ENCODE measurements around the gene RASSF5. TPM values are rescaled to one million over a fixed set of nuclear protein-coding genes. Genes with fewer than 3 reads are reported as not detected.

Gene RASSF5
- total RNA-seq, 1 experiment from 2014 or later: 27.2 TPM

DNA sequence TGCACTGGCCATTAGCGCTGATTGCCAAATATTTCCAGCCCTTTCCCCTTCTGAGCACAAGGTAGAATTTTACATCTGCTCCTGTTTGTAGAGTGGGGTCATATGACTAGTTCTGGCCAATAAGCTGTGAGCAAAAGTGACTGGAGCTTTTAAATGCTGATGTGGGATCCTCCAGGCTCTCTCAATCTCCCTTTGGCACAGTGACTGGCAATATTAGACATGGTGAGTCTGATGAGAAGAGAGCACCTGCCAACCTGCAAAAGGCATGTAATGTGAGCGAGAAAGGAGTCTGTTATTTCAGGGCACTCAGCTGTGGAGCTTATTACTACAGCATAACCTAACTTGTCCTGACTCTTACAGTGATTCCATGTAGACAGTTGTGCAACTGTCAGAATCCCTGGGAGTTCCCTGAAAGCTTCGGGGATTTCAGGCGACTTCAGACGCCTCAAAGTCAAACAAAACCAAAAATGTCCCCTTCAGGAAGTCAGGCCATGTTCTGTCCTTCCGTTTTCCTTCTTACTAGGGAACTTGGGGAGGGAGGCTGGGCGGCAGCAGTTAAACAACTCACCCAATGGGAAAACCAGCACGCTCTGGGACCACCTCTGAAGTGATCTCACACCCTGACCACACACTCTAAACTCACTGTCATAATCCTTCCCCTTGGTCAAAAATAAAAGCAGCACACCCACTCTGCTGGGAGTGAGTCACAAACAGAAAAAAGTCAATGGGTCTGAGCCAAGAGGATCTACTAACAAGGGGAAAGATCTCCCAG is 3.6 kb upstream of the RASSF5 start:
- H3K4me3 ChIP-seq (ENCODE audit: low read length): no peak overlapping the region
- H3K4me1 ChIP-seq (ENCODE audit: low read length): no peaks in the 10 kb centered on the region
- H3K4me2 ChIP-seq (ENCODE audit: low read depth, low read length, poor library complexity, severe bottlenecking): no peak overlapping the region
- no peaks in the 10 kb centered on the region for H3K9me3 ChIP-seq (ENCODE audit: low read length)
- H2AFZ ChIP-seq (ENCODE audit: low read length): no peak overlapping the region
- H3K9ac ChIP-seq (ENCODE audit: low read length): no peak overlapping the region
- DNase-seq: peak; percentile 42
- no peaks in the 10 kb centered on the region for H3K27me3 ChIP-seq (ENCODE audit: low read length)
- no peaks in the 10 kb centered on the region for H4K20me1 ChIP-seq (ENCODE audit: insufficient read depth, low read depth, low read length)
- peaks cover under 1% of the 10 kb centered on the region; the same call in 1 of the 2 replicates for H3K36me3 ChIP-seq (ENCODE audit: insufficient read depth, low read length)
- no peak overlapping the region for H3K27ac ChIP-seq (ENCODE audit: low read length)
- H3K9me2 ChIP-seq (replicated peaks; ENCODE audit: insufficient read depth, low read length): no peaks in the 10 kb centered on the region
- H3K79me2 ChIP-seq (ENCODE audit: low read length): no peaks in the 10 kb centered on the region

DNA sequence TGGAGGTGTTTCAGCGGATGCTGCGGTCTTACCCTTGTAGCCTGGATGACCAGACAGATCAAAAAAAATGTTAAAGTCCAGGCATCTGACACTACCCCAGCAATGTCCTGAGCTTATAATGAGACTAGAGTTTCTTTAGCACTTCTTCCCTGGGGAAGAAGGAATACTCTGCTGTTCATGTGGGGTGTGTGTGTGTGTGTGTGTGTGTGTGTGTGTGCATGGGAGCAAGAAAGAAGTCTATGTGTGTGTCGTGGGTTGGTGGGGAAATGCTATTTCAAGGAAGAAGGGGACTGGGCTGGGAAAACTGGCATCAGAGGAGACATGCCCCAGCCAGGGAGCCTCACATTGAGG is 3.0 kb upstream of the RASSF5 start:
- H3K9ac ChIP-seq (ENCODE audit: low read length): no peak overlapping the region
- H3K4me1 ChIP-seq (ENCODE audit: low read length): no peaks in the 10 kb centered on the region
- H3K9me2 ChIP-seq (replicated peaks; ENCODE audit: insufficient read depth, low read length): no peaks in the 10 kb centered on the region
- H3K9me3 ChIP-seq (ENCODE audit: low read length): no peaks in the 10 kb centered on the region
- H3K79me2 ChIP-seq (ENCODE audit: low read length): no peaks in the 10 kb centered on the region
- H2AFZ ChIP-seq (ENCODE audit: low read length): no peak overlapping the region
- H3K27ac ChIP-seq (ENCODE audit: low read length): no peak overlapping the region
- H3K4me3 ChIP-seq (ENCODE audit: low read length): no peak overlapping the region
- no peaks in the 10 kb centered on the region for H4K20me1 ChIP-seq (ENCODE audit: insufficient read depth, low read depth, low read length)
- H3K36me3 ChIP-seq (ENCODE audit: insufficient read depth, low read length): no peaks in the 10 kb centered on the region
- H3K27me3 ChIP-seq (ENCODE audit: low read length): no peaks in the 10 kb centered on the region
- no peak overlapping the region for H3K4me2 ChIP-seq (ENCODE audit: low read depth, low read length, poor library complexity, severe bottlenecking)
- no peak for DNase-seq

DNA sequence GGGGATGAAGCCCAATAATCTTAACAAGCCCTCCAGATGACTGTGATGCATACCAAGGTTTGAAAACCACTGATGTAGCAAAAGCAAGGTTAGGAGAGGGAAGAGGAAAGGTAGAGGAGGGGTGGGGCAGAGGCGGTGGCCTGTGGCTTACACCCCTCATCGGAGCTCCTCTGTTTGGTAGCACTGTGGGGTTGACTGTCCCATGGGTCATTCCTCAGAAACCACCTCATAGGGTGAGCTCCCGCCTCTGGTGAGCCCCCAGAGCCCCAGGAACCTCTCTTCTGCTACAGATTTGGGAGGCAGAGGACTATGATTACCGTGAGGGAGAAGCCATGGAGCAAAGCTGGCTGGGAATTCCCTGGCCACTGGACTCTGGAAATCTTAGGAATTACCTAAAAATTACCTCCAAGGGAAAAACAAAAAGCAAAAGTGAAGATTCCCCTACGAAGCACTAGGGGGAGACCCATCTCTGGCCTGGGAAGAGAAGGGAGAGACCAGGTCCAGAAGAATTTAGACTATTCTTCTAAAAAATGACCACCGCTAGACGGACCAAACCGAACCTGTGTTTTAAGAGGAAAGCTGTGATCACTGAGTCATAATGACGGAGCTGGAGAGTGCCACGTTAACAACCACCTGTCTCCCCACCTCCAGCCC is 1.5 kb upstream of the RASSF5 start:
- Histone ChIP-seq H3K4me2 (ENCODE audit: low read depth, low read length, poor library complexity, severe bottlenecking) (no peak overlapping the region), H3K36me3 (ENCODE audit: insufficient read depth, low read length) (no peaks in the 10 kb centered on the region), H3K9ac (ENCODE audit: low read length) (no peak overlapping the region), H3K9me3 (ENCODE audit: low read length) (no peaks in the 10 kb centered on the region), H3K79me2 (ENCODE audit: low read length) (no peaks in the 10 kb centered on the region), H3K9me2 (replicated peaks; ENCODE audit: insufficient read depth, low read length) (no peaks in the 10 kb centered on the region), H3K4me3 (ENCODE audit: low read length) (no peak overlapping the region), H3K4me1 (ENCODE audit: low read length) (no peaks in the 10 kb centered on the region), H3K27ac (ENCODE audit: low read length) (no peak overlapping the region), H2AFZ (ENCODE audit: low read length) (no peak overlapping the region), H4K20me1 (ENCODE audit: insufficient read depth, low read depth, low read length) (no peaks in the 10 kb centered on the region), H3K27me3 (ENCODE audit: low read length) (no peaks in the 10 kb centered on the region)
- peak; percentile 50 for DNase-seq

DNA sequence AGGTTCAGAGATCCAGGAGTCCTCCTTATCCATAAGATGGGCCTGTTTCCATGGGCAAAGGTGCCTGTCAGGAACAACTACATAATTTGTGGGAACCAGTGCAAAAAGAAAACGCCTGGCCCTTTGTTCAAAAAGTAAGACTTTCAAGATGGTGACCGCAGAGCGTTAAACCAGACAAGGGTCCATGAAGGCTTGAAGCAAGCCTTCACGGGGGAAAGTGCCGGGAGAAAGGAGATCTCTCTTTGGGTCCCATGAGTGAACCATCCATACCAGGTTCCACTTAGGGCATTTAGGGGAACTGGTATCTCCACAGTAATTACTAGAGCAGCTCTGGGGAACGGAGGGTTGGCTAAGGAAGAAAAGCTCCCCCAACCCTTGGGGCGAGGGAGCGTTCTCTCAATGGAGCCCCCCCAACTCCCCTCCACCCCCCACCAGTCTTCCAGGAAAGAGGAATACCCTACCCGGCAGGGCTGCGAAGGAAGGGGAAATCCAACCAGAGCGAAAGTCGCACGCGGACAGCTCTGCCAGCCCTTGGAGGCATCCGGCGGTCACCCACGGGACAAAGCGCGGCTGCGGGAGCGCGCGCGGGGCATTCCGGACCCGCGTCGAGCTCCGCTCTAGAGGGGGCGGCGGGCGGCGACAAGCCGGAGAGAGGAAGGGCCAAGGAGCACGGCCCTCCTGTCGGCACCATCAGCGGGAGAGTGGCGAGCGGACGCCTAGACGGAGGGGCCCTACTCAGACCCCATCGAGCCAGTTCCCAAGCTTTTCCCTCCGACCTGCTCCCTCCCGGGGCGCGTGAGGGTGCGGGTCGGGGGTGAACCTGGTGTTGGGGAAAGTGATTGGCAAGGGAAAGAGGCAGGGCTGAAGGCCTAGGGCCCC is 687 bp upstream of the RASSF5 start:
- Histone ChIP-seq H3K4me2 (ENCODE audit: low read depth, low read length, poor library complexity, severe bottlenecking) (peak overlapping the region; percentile 30), H3K4me1 (ENCODE audit: low read length) (no peaks in the 10 kb centered on the region), H3K9me2 (replicated peaks; ENCODE audit: insufficient read depth, low read length) (no peaks in the 10 kb centered on the region), H3K9ac (ENCODE audit: low read length) (no peak overlapping the region), H3K27ac (ENCODE audit: low read length) (no peak overlapping the region), H3K79me2 (ENCODE audit: low read length) (no peaks in the 10 kb centered on the region), H3K9me3 (ENCODE audit: low read length) (no peaks in the 10 kb centered on the region), H3K36me3 (ENCODE audit: insufficient read depth, low read length) (no peaks in the 10 kb centered on the region), H4K20me1 (ENCODE audit: insufficient read depth, low read depth, low read length) (no peaks in the 10 kb centered on the region), H3K4me3 (ENCODE audit: low read length) (no peak overlapping the region), H3K27me3 (ENCODE audit: low read length) (no peaks in the 10 kb centered on the region), H2AFZ (ENCODE audit: low read length) (no peak overlapping the region)
- no peak for DNase-seq

DNA sequence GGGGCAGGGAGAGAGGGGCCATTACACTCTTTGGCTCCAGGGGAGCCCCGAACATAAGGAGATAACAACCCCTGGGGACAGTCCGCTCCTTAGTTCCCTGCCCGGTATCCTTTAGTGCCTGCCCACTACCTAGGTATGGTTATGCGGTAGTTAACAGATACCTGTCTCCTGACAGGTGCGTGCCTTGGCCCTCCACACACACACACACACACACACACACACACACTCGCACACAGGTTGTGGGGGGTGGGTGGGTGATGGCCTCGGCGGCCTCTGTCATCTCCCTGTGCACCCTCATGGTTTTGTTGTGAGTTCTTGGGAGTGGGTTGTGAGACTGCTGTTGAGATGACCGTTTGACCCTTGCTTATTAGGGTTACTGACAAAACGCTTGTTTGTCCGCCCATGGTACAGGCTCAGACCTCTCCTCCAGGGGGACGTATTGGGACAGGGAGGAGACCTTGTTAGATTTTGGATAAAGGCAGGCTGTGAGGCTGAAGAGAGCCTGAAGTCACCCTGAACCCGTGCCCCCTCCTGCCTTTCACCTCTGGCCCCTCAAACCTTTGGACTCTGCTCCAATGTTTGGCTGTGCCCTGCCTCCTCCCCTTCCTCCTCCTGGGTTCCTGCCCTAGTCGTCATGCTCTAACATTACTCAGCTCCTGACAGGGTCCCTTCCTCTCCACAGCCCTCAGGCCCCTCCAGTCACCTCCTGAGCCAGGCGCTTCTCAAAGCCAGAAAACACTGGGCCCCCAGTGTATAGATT is 979 bp downstream of the RASSF5 start:
- Histone ChIP-seq H2AFZ (ENCODE audit: low read length) (no peak overlapping the region), H3K4me2 (ENCODE audit: low read depth, low read length, poor library complexity, severe bottlenecking) (no peak overlapping the region), H3K36me3 (ENCODE audit: insufficient read depth, low read length) (no peaks in the 10 kb centered on the region), H3K9me3 (ENCODE audit: low read length) (no peaks in the 10 kb centered on the region), H3K79me2 (ENCODE audit: low read length) (no peaks in the 10 kb centered on the region), H3K4me1 (ENCODE audit: low read length) (no peaks in the 10 kb centered on the region), H3K9me2 (replicated peaks; ENCODE audit: insufficient read depth, low read length) (no peaks in the 10 kb centered on the region), H3K9ac (ENCODE audit: low read length) (no peak overlapping the region), H3K4me3 (ENCODE audit: low read length) (no peak overlapping the region), H3K27me3 (ENCODE audit: low read length) (no peaks in the 10 kb centered on the region), H4K20me1 (ENCODE audit: insufficient read depth, low read depth, low read length) (no peaks in the 10 kb centered on the region), H3K27ac (ENCODE audit: low read length) (no peak overlapping the region)
- DNase-seq: no peak

DNA sequence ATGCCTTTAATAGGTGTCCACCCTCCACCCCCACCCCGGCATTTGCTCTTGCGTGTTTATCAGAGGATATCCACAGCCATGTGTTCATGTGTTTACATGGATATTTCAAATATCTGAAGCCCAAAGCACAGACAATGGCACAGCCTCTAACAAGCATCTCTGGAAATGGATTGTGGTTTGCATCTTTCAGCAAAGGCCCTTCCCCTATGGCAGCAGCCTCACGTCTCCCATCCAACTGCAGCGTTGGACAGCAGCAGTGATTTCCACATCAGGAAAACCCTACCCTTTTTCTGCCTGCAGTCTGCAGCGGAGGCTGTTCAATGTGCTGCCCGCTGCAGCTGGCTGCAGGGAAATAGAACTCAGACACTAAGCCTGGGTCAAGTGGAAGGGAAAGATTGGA is 1.6 kb downstream of the RASSF5 start:
- Histone ChIP-seq H3K4me1 (ENCODE audit: low read length) (no peaks in the 10 kb centered on the region), H3K9me2 (replicated peaks; ENCODE audit: insufficient read depth, low read length) (no peaks in the 10 kb centered on the region), H3K36me3 (ENCODE audit: insufficient read depth, low read length) (no peaks in the 10 kb centered on the region), H3K9ac (ENCODE audit: low read length) (no peak overlapping the region), H3K27ac (ENCODE audit: low read length) (no peak overlapping the region), H3K4me2 (ENCODE audit: low read depth, low read length, poor library complexity, severe bottlenecking) (no peak overlapping the region), H3K4me3 (ENCODE audit: low read length) (no peak overlapping the region), H4K20me1 (ENCODE audit: insufficient read depth, low read depth, low read length) (no peaks in the 10 kb centered on the region), H3K27me3 (ENCODE audit: low read length) (no peaks in the 10 kb centered on the region), H2AFZ (ENCODE audit: low read length) (no peak overlapping the region), H3K79me2 (ENCODE audit: low read length) (no peaks in the 10 kb centered on the region), H3K9me3 (ENCODE audit: low read length) (no peaks in the 10 kb centered on the region)
- no peak for DNase-seq

DNA sequence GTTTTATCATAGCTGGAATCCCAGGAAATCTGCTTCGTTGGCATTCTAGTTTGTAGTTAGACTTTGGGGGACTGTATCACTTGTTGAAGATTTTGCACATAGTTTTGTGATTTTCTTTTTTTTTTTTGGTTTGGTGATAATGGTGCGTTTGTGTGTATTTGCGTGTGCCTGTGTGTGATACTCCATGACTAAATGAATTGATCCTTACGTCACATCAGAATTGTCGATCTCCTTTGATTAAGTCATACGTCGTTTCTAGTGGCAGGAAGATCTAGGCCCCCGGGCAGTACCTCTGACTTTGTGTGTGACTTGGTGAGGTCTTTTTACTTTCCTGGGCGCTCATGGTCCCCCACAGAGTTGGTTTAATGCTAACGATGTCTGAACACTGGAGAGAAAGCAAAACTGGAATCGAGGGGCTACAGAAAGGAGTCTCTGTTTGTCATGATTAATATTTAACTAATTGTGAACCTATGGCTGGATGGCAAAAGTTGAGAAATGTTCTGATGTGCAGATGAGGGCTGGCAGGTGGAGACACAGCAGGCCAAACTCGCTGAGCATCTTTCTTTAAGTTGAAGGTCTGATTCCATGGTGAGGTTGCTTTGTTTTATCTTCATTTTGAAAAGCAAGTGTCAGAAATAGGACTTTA is 2.4 kb downstream of the RASSF5 start:
- no peak overlapping the region for H2AFZ ChIP-seq (ENCODE audit: low read length)
- no peak for DNase-seq
- H3K9me2 ChIP-seq (replicated peaks; ENCODE audit: insufficient read depth, low read length): no peaks in the 10 kb centered on the region
- no peaks in the 10 kb centered on the region for H3K9me3 ChIP-seq (ENCODE audit: low read length)
- no peaks in the 10 kb centered on the region for H3K36me3 ChIP-seq (ENCODE audit: insufficient read depth, low read length)
- H3K4me3 ChIP-seq (ENCODE audit: low read length): no peak overlapping the region
- no peaks in the 10 kb centered on the region for H4K20me1 ChIP-seq (ENCODE audit: insufficient read depth, low read depth, low read length)
- no peak overlapping the region for H3K9ac ChIP-seq (ENCODE audit: low read length)
- no peak overlapping the region for H3K27ac ChIP-seq (ENCODE audit: low read length)
- no peaks in the 10 kb centered on the region for H3K4me1 ChIP-seq (ENCODE audit: low read length)
- H3K79me2 ChIP-seq (ENCODE audit: low read length): no peaks in the 10 kb centered on the region
- H3K4me2 ChIP-seq (ENCODE audit: low read depth, low read length, poor library complexity, severe bottlenecking): no peak overlapping the region
- no peaks in the 10 kb centered on the region for H3K27me3 ChIP-seq (ENCODE audit: low read length)
